Measurements from ENCODE around the gene ACTN4.
A peak's percentile ranks its signal among the peaks of the same experiment; 100 is the strongest.
"Not testable (repeated sequence)": the region's sequence is repeated elsewhere in the genome, so short reads cannot be mapped to it uniquely, and the experiment has no call there.

The ACTN4 gene

GRCh38 chr19:38737921-38738737, 90.7 kb downstream of the ACTN4 start:
- no peak for DNase-seq (ENCODE audit: low read depth)

GRCh38 chr19:38739440-38740256, 92.2 kb downstream of the ACTN4 start:
- DNase-seq (ENCODE audit: low read depth) = no peak

- no peak for DNase-seq (ENCODE audit: low read depth)
These were observed 92.8 kb downstream of the ACTN4 start for GRCh38 chr19:38740257-38740592.

- no peak for DNase-seq (ENCODE audit: low read depth)
These were observed 93.5 kb downstream of the ACTN4 start for GRCh38 chr19:38740932-38741331.

GRCh38 chr19:38741670-38742069, 94.2 kb downstream of the ACTN4 start:
- no peak for DNase-seq (ENCODE audit: low read depth)

GRCh38 chr19:38742296-38742695, 94.8 kb downstream of the ACTN4 start:
- no peak for DNase-seq (ENCODE audit: low read depth)

- DNase-seq (ENCODE audit: low read depth) = no peak
These were observed 95.5 kb downstream of the ACTN4 start for GRCh38 chr19:38742906-38743305.

GRCh38 chr19:38743394-38744297, 96.2 kb downstream of the ACTN4 start:
- DNase-seq (ENCODE audit: low read depth) = no peak

- no peak for DNase-seq (ENCODE audit: low read depth)
These were observed 96.8 kb downstream of the ACTN4 start, which contains the start of gene CAPN12 for GRCh38 chr19:38744298-38744681. Gene CAPN12 (minus strand): TSS chr19:38744474. CDS start chr19:38744165, 309 bp downstream.

- DNase-seq (ENCODE audit: low read depth) = no peak
These were observed 97.4 kb downstream of the ACTN4 start for GRCh38 chr19:38744874-38745273.

GRCh38 chr19:38745316-38745715, 97.9 kb downstream of the ACTN4 start:
- no peak for DNase-seq (ENCODE audit: low read depth)

- not testable (repeated sequence) for DNase-seq (ENCODE audit: low read depth)
These were observed 106.3 kb downstream of the ACTN4 start for GRCh38 chr19:38753783-38754182.

- DNase-seq (ENCODE audit: low read depth) = not testable (repeated sequence)
These were observed 106.7 kb downstream of the ACTN4 start for GRCh38 chr19:38754196-38754595.

GRCh38 chr19:38759590-38760003, 112.1 kb downstream of the ACTN4 start:
- no peak for DNase-seq (ENCODE audit: low read depth)

- not testable (repeated sequence) for DNase-seq (ENCODE audit: low read depth)
These were observed 113.5 kb downstream of the ACTN4 start for GRCh38 chr19:38760805-38761517.

- not testable (repeated sequence) for DNase-seq (ENCODE audit: low read depth)
These were observed 114.5 kb downstream of the ACTN4 start for GRCh38 chr19:38761884-38762389.

GRCh38 chr19:38763795-38764220, 116.4 kb downstream of the ACTN4 start:
- DNase-seq (ENCODE audit: low read depth) = no peak

GRCh38 chr19:38765214-38765613, 117.8 kb downstream of the ACTN4 start:
- no peak for DNase-seq (ENCODE audit: low read depth)

GRCh38 chr19:38766276-38767047, 119.0 kb downstream of the ACTN4 start:
- no peak for DNase-seq (ENCODE audit: low read depth)

GRCh38 chr19:38769635-38770211, 122.3 kb downstream of the ACTN4 start:
- DNase-seq (ENCODE audit: low read depth) = peak; percentile 83
